MCF 10A (cell line): ENCODE results near the gene ARL8A. TPM values are rescaled to one million over a fixed set of nuclear protein-coding genes. Genes with fewer than 3 reads are reported as not detected.

Experiments
- BruUV-seq: library from RNA; stranded (reverse); fragments of 400-500 nt; replicated peaks from 2 replicates; lab custom pipeline; 2021; lab: Mats Ljungman, UMichigan
- CTCF ChIA-PET: fragments of 300-600 bp; sonication (Branson Sonifier 250); formaldehyde crosslinking; extraction: SDS; loops from one replicate; lab custom pipeline; 2021; ENCODE audit warnings: antibody characterized with exemption, inconsistent platforms; lab: Yijun Ruan, JAX
- POLR2A ChIA-PET: fragments of 300-600, 350-650 bp; sonication (Branson Sonifier 250); formaldehyde crosslinking; extraction: SDS; loops from one replicate; lab custom pipeline; 2020; ENCODE audit warnings: antibody characterized with exemption, inconsistent platforms; lab: Yijun Ruan, JAX
- DNase-seq: peaks from one replicate; pipeline ENCODE4 v3.0.0-alpha.2; 2018; ENCODE audit not compliant: unreplicated experiment
- H3K27ac Mint-ChIP-seq: one replicate; pipeline ENCODE4 v1.8.0; 2022; ENCODE audit warnings: mild to moderate bottlenecking, low read depth, mixed read lengths; ENCODE audit not compliant: unreplicated experiment
- H3K27me3 Mint-ChIP-seq: one replicate; pipeline ENCODE4 v1.8.0; 2022; ENCODE audit warnings: mixed read lengths; ENCODE audit not compliant: insufficient read depth, unreplicated experiment
- H3K36me3 Mint-ChIP-seq: one replicate; pipeline ENCODE4 v1.8.0; 2022; ENCODE audit warnings: mild to moderate bottlenecking, moderate library complexity, mixed read lengths; ENCODE audit not compliant: insufficient read depth, unreplicated experiment
- H3K4me1 Mint-ChIP-seq: one replicate; pipeline ENCODE4 v1.8.0; 2022; ENCODE audit warnings: mixed read lengths; ENCODE audit not compliant: insufficient read depth, unreplicated experiment
- H3K4me3 Mint-ChIP-seq: one replicate; pipeline ENCODE4 v1.8.0; 2022; ENCODE audit warnings: mild to moderate bottlenecking, moderate library complexity, mixed read lengths; ENCODE audit not compliant: unreplicated experiment
- H3K9me3 Mint-ChIP-seq: one replicate; pipeline ENCODE4 v1.8.0; 2022; ENCODE audit warnings: mixed read lengths; ENCODE audit not compliant: unreplicated experiment
- CTCF ChIP-seq: fragments of 200-600 bp; IDR thresholded peaks from one replicate; pipeline ENCODE4 v1.8.0; 2022; ENCODE audit warnings: antibody characterized with exemption, mild to moderate bottlenecking; ENCODE audit not compliant: unreplicated experiment
- intact Hi-C: fragments of 100-400 bp; cut with micrococcal nuclease; formaldehyde crosslinking; loops from 2 replicates; pipeline ENCODE4 v1.14.1; 2022
- total RNA-seq: library from RNA; stranded (reverse); gene quantifications from 2 replicates; pipeline ENCODE4 v1.2.3, GENCODE V29; 2022

The ARL8A gene
- total RNA-seq, 1 experiment from 2014 or later, result 94.8 TPM

GRCh38 chr1:202172015-202172355 is 27.4 kb upstream of the ARL8A start:
- Mint-ChIP-seq H3K4me1 (no peaks in the 10 kb centered on the region), H3K4me3 (no peak overlapping the region), H3K27me3 (no peaks in the 10 kb centered on the region), H3K36me3 (no peaks in the 10 kb centered on the region), H3K27ac (no peak overlapping the region), H3K9me3 (no peaks in the 10 kb centered on the region)
- TF ChIP-seq CTCF, result no peak
- CTCF ChIA-PET, result no interaction called here
- POLR2A ChIA-PET, result no interaction called here
- no TSS peak for BruUV-seq
- DNase-seq, result no peak
- intact Hi-C loops, result no loop called here

GRCh38 chr1:202171292-202172014 is 26.9 kb upstream of the ARL8A start:
- no peak for TF ChIP-seq CTCF
- CTCF ChIA-PET, result interaction anchor here (0.6 to 2.1 kb wide), 3 partner anchors 17 to 469 kb away, joined by 3 to 6 read pairs (median 4); no protein-coding TSS in a partner anchor
- POLR2A ChIA-PET, result no interaction called here
- no peaks in the 10 kb centered on the region for H3K9me3 Mint-ChIP-seq
- H3K4me1 Mint-ChIP-seq, result no peaks in the 10 kb centered on the region
- no peaks in the 10 kb centered on the region for H3K36me3 Mint-ChIP-seq
- H3K4me3 Mint-ChIP-seq, result no peak overlapping the region
- no peak overlapping the region for H3K27ac Mint-ChIP-seq
- no peak for DNase-seq
- BruUV-seq, result no TSS peak
- no peaks in the 10 kb centered on the region for H3K27me3 Mint-ChIP-seq
- intact Hi-C loops, result no loop called here

GRCh38 chr1:202170726-202171125 is 26.2 kb upstream of the ARL8A start:
- Mint-ChIP-seq H3K4me3 (no peak overlapping the region), H3K4me1 (no peaks in the 10 kb centered on the region), H3K36me3 (no peaks in the 10 kb centered on the region), H3K9me3 (no peaks in the 10 kb centered on the region), H3K27ac (no peak overlapping the region), H3K27me3 (no peaks in the 10 kb centered on the region)
- intact Hi-C loops, result no loop called here
- CTCF ChIA-PET, result interaction anchor here (0.7 to 2.1 kb wide), 3 partner anchors 14 to 145 kb away, joined by 3 to 6 read pairs (median 4); no protein-coding TSS in a partner anchor
- POLR2A ChIA-PET, result no interaction called here
- no peak for TF ChIP-seq CTCF
- BruUV-seq, result no TSS peak
- no peak for DNase-seq

- intact Hi-C loops, result no loop called here
- Mint-ChIP-seq H3K27me3 (no peaks in the 10 kb centered on the region), H3K9me3 (no peaks in the 10 kb centered on the region), H3K4me1 (no peaks in the 10 kb centered on the region), H3K27ac (no peak overlapping the region), H3K4me3 (no peak overlapping the region), H3K36me3 (no peaks in the 10 kb centered on the region)
- POLR2A ChIA-PET, result no interaction called here
- TF ChIP-seq CTCF, result no peak
- BruUV-seq, result no TSS peak
- DNase-seq, result no peak
- CTCF ChIA-PET, result interaction anchor here (0.6 to 1.5 kb wide), 4 partner anchors 15 to 148 kb away, joined by 3 to 5 read pairs (median 4); no protein-coding TSS in a partner anchor
Observed at GRCh38 chr1:202168861-202169260, 24.3 kb upstream of the ARL8A start.
